Activated naive CD4-positive, alpha-beta T cell treated with anti-CD3 and anti-CD28 coated beads, Interleukin-2, amount 50 U/mL, for 72 hours (primary cell): Measurements from ENCODE around the gene HLCS. TPM values are rescaled to one million over a fixed set of nuclear protein-coding genes. Genes with fewer than 3 reads are reported as not detected.
"Not testable (repeated sequence)": the region's sequence is repeated elsewhere in the genome, so short reads cannot be mapped to it uniquely, and the experiment has no call there.

Experiments
- ATAC-seq, 2 donors: fragments of 150-1000 bp; cut with Tn5 transposase; 2 replicates each; pipeline ENCODE4 v1.10.0; 2021; ENCODE audit warnings: mild to moderate bottlenecking in 2 of 2, moderate library complexity in 2 of 2
- DNase-seq, 2 donors: peaks; one replicate each; pipeline ENCODE4 v3.0.0; 2021 to 2022; ENCODE audit warnings: low spot score in 2 of 2
- H3K27ac Mint-ChIP-seq, 2 donors: one replicate each; pipeline ENCODE4 v1.8.0; 2022; ENCODE audit warnings: mild to moderate bottlenecking in 2 of 2, mixed read lengths in 2 of 2
- H3K36me3 Mint-ChIP-seq, 2 donors: one replicate each; pipeline ENCODE4 v1.8.0; 2022; ENCODE audit warnings: mixed read lengths in 2 of 2
- H3K9me3 Mint-ChIP-seq, 2 donors: one replicate each; pipeline ENCODE4 v1.8.0; 2022; ENCODE audit warnings: mixed read lengths in 2 of 2
- total RNA-seq, 2 donors: library from RNA; stranded (reverse); gene quantifications; one replicate each; pipeline ENCODE4 v1.2.3, GENCODE V29; 2022

The HLCS gene
- total RNA-seq, 2 donors from 2014 or later = 11.1 to 13.0 TPM

DNA sequence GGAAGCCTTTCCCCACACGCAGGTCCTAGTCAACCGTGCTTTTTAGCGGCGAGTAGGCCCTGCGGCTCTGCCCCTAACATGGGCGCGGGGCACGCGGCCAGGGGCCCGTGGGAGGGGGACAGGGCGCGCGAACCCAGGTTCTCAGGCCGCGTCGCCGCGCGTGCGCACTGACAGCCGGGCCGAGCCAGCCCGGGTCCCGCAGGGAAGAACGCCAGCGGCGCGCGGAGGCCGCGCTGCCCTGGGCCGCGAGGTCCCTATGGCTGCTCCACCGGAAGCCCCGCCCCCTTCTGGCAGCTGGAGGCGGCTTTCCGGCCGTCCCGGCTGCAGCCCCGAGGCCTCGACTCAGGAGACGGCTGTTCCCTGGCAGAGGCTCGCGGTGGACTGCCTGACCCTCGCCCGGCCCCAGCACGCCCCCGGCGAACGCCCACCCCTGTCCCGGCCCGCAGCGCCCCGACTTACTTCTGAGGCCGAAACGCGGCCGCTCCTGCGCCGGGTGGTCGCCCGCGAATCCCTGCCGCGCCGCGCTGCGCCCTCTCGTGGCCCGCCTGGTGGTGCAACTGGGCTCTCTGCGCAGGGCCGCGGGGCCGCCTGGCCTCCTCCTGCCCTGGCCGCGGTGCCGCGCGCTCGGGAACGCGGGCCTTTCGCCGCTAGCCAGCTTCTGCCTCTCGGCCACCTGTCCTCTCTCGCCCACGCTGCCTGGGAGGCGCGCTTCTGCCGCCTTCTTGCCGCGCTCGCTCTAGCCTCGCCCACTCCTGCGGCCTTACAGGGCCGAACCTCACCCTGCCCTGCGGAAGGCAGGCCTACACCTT is 23.4 kb upstream of the HLCS start:
- ATAC-seq = peak; percentile 86 to 95
- peaks cover 0 to 6% of the 10 kb centered on the region in 2 donors for H3K36me3 Mint-ChIP-seq
- H3K9me3 Mint-ChIP-seq = no peaks in the 10 kb centered on the region
- peak overlapping the region; percentile 38 to 84 for H3K27ac Mint-ChIP-seq
- peak; percentile 92 to 94 for DNase-seq

DNA sequence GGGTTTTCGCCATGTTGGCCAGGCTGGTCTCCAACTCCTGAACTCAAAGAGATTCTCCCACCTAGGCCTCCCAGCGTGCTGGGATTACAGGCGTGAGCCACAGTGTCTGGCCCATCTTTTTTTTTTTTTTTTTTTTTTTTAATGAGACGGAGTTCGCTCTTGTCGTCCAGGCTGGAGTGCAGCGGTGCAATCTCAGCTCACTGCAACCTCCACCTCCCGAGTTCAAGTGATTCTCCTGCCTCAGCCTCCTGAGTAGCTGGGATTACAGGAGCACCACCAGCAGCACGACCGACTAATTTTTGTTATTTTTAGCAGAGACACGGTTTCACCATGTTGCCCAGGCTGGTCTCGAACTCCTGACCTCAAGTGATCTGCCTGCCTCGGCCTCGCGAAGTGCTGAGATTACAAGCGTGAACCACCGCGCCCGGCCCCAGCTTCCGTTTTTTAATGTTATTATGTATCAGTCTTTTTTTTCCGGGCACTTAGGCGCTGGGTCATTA is 22.8 kb upstream of the HLCS start:
- not testable (repeated sequence) for DNase-seq, H3K9me3 Mint-ChIP-seq, H3K36me3 Mint-ChIP-seq, ATAC-seq
- peak overlapping the region in 1 of 2 donors; percentile 84 for H3K27ac Mint-ChIP-seq

DNA sequence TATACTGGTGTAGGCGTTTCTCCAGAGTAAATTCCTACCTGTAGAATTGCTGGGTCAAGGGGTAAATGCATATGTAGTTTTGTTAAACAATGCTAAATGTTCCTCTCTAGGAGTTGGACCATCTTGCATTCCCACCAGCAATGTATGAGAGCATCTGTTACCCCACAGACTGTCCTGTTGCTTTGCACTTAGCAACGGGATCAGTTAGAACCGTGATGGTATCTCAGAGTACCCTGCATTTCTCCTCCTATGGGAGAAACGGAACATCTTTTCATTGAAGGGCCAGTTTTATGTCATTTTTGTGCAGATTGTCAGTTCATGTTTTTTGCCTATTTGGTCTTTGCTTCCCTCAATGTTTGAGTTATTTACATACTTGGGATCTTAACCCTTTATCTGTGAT is 22.1 kb upstream of the HLCS start:
- no peak for DNase-seq
- H3K9me3 Mint-ChIP-seq = no peaks in the 10 kb centered on the region
- no peak for ATAC-seq
- H3K27ac Mint-ChIP-seq = peak overlapping the region in 1 of 2 donors; percentile 11
- peaks cover 0 to 5% of the 10 kb centered on the region in 2 donors for H3K36me3 Mint-ChIP-seq

DNA sequence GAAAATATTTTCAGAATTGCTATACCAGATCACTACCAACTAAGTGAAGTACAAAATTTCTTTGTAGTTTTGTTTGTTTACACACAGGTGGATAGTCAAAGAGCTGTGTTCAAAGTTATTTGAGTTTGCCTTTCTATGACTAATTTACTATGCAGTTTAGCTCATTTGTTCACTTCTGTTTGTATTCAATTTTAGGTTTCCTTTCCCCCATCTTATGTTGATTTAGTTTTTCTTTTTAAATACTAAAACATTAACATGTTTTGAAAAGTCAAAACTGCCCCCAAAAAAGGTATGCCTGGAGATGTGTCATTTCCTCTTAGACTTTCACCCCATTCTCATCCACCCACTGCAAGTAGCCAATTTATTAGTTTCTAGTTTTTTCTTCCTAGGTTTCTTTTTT is 21.4 kb upstream of the HLCS start:
- no peak for ATAC-seq
- H3K27ac Mint-ChIP-seq = peak overlapping the region in 1 of 2 donors; percentile 11
- no peaks in the 10 kb centered on the region for H3K36me3 Mint-ChIP-seq
- no peaks in the 10 kb centered on the region for H3K9me3 Mint-ChIP-seq
- DNase-seq = no peak

DNA sequence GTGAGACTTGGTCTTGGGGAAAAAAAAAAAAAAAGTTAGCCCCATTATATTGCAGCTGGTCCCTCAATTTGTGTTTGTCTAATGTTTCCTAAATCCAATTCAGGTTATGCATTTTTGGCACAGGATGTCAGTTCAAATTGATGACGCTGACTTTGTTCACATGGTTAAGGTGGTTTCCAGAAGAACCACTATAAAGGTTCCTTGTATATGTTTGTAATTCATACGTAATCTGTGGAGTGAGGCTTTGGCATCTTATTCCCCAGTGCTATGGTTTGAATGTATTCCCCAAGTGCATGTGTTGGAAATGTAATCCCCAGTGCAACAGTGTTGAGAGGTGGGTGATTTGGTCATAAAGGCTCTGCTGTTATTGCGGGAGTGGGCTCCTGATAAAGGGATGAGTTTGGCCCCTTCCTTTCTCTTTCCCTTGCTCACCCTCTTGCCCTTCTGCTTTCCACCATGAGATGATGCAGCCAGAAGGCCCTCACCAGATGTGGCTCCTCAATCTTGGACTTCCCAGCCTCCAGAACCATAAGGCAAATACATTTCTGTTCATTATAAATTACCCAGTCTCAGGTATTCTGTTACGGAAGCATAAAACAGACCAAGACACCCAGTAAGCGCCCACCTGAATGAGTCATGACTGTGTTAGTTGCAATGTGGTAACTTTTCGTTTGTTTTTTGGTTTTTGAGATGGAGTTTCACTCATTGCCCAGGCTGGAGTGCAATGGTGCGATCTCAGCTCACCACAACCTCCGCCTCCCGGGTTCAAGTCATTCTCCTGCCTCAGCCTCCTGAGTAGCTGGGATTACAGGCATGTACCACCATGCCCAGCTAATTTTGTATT is 19.5 kb upstream of the HLCS start:
- peak in 1 of 2 donors; percentile 34 for DNase-seq
- no peaks in the 10 kb centered on the region for H3K9me3 Mint-ChIP-seq
- no peaks in the 10 kb centered on the region for H3K36me3 Mint-ChIP-seq
- peak overlapping the region in 1 of 2 donors; percentile 97 for H3K27ac Mint-ChIP-seq
- peak in 1 of 2 donors; percentile 53 for ATAC-seq

DNA sequence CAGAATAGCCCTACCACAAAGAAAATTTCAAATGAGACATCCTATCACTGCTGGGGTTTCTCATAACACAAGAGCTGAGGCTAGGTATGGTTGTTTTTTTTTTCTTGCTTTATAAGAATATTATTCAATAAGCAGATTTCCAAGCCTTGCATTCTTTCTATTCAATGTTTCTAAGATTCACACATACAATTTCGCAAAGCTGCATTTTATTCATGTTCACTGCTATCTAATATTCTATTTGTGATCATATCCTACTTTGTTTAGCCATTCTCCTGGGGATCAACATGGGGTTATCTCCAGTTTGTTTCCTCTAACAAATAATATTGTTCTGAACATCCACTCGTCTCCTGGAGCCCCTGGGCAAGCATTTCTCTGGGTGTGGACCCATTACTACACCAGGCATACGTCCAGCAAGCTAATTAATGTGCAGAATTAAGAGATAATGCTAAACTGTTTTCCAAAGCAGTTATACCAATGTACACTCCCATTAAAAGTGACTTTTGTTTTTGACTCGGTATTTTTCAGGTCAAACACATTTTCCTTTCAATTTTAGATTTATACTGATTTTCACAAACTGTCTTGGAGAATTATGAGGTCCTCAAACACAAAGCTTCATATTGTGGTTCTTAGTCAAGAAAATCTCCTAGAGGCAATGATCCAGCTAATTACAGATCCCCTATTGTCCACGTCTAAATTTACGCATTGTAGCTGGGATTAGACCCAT is 15.7 kb upstream of the HLCS start:
- no peaks in the 10 kb centered on the region for H3K9me3 Mint-ChIP-seq
- ATAC-seq (no peak), DNase-seq (no peak)
- no peak overlapping the region for H3K27ac Mint-ChIP-seq
- H3K36me3 Mint-ChIP-seq = no peaks in the 10 kb centered on the region

DNA sequence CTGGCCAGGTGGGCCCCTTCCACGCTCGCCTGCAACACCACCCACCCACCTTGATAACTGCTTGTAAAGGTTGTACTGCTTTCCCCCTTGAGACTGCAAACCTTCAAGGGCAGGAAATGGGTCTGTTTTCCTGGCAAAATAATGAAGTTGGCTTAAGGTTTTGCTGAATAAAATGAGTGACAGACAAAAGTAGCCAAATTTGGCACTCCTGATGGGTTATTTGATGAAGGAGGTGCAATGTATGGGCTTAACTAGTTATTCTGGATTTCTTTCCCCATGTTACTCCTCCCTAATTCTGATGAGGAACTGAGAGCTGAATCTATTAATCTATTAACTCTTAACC is 14.6 kb upstream of the HLCS start:
- no peaks in the 10 kb centered on the region for H3K36me3 Mint-ChIP-seq

DNA sequence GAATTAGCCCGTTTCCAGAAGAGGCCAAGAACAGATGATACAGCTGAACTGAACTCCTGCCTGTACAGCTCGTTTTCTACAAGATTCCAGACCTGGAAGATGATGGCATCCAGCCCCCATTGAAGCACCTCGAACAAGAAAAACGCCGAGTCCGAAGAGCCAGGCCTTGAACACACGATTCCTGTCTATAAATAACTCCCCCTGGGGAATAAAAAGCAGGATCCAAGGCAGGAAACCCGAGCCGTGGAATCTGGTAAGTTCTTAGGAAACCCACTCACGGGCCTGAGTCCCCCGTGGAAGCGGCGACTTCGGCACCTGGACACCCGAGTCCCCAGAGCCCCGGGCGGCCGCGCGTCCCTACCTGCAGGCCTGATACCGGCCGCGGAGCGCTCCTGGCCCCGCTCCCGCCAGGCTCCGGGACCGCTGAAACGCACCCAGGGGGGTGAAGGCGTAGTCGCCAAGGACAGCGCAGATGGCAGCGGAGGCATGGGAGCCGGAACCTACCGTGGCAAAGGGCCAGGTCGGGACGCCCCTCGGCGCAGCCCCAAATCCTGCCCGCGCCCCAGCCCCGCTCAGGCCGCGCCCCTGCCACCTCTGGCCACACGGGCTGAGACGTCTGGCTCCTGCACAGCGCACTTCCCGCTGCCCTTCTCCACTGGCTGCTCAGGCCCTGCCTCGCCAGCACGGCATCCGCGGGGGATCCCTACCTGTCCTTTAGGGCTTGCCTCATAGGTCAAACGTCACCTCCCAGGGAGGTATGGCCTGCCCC is 14.0 kb upstream of the HLCS start:
- H3K27ac Mint-ChIP-seq = peak overlapping the region; percentile 60 to 64
- no peaks in the 10 kb centered on the region for H3K9me3 Mint-ChIP-seq
- H3K36me3 Mint-ChIP-seq = no peaks in the 10 kb centered on the region
- DNase-seq (no peak), ATAC-seq (peak; percentile 38 to 43)

More for the DNA sequence above, 14.6 kb upstream of the HLCS start:
- no peak for ATAC-seq
- no peak for DNase-seq
- Mint-ChIP-seq H3K9me3 (no peaks in the 10 kb centered on the region), H3K27ac (peak overlapping the region; percentile 60 to 64)

DNA sequence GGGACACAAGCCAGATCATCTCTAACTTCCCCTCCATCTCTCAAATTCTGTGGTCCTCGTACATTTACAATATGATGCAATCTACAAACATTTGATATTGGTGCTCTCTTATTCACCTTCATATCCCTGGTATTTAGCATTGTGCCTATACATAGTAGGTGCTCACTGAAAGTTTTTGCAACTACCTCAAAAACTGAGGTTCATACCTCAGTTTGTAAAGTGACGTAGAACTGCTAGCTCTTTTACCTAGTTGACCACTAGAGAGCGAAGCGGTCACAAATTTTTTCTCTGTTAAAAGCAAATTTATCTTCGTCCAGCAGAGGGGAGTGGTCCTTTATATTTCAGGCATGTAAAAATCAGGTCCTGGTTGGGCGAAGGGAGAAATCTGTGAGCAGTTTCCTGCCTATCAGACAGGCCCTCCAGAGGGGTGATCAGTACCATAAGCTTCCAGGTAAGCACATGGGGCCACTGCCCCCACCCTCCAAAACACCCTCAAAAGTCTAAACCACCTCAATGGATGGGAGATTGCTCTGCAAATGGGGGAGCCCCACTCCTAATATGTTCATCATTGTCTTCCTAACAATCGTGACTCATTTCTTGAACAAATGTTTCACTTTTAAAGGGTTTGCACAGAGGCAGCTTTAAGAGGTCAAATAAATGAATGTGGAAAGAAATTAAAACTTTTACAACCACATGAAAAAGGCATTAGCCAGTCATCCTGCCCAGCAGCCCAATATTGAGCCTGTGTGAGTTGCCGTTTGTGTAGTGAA is 10.6 kb upstream of the HLCS start:
- H3K27ac Mint-ChIP-seq = peak overlapping the region in 1 of 2 donors; percentile 64
- H3K9me3 Mint-ChIP-seq = no peaks in the 10 kb centered on the region
- DNase-seq (peak in 1 of 2 donors; percentile 33), ATAC-seq (peak; percentile 83 to 88)
- H3K36me3 Mint-ChIP-seq = no peaks in the 10 kb centered on the region

DNA sequence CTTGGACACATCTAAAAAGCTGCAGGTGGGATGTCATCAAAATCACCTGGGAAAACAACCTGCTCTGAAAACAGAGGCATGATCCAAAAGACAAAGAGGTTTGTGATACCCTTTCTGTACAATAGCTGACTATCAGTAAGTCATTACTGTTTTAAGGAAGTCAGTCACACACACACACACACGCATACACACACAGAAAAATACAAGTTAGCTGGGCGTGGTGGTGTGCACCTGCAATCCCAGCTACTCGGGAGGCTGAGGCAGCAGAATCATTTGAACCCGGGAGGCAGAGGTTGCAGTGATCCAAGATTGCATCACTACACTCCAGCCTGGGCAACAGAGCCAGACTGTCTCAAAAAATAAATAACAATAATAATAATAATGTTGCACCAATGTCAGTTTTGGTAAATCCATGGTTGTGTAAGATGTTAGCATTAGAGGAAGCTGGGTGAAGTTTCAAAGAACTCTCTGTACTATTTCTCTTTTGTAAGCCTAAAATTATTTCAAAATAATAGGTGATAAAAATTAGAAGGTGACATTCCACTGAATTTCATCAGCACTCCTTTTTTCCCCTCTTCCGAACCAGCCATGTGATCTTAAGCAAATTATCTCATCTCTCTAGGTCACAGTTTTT is 9.9 kb upstream of the HLCS start:
- H3K27ac Mint-ChIP-seq = peak overlapping the region in 1 of 2 donors; percentile 1

DNA sequence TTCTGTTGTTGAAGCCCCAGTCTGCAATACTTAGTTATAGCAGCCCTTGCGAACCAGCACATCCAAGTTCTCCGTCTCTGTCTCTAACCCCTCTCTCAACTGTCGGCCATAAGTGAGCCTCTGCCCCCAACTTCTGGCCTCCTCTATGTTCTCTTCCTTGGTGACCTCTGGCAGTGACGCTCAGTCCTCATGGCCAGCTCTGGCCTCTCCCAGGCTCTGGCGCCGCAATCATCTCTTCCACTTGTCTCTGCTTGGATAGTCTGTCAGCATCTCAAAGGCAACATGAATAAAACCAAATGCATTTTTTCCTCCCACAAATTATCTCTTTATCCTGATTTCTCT is 8.4 kb upstream of the HLCS start:
- no peak overlapping the region for H3K27ac Mint-ChIP-seq
- DNase-seq (no peak), ATAC-seq (no peak)
- no peaks in the 10 kb centered on the region for H3K9me3 Mint-ChIP-seq
- H3K36me3 Mint-ChIP-seq = no peaks in the 10 kb centered on the region

More for the DNA sequence above, 9.9 kb upstream of the HLCS start:
- ATAC-seq (no peak), DNase-seq (no peak)
- Mint-ChIP-seq H3K9me3 (no peaks in the 10 kb centered on the region), H3K36me3 (no peaks in the 10 kb centered on the region)

DNA sequence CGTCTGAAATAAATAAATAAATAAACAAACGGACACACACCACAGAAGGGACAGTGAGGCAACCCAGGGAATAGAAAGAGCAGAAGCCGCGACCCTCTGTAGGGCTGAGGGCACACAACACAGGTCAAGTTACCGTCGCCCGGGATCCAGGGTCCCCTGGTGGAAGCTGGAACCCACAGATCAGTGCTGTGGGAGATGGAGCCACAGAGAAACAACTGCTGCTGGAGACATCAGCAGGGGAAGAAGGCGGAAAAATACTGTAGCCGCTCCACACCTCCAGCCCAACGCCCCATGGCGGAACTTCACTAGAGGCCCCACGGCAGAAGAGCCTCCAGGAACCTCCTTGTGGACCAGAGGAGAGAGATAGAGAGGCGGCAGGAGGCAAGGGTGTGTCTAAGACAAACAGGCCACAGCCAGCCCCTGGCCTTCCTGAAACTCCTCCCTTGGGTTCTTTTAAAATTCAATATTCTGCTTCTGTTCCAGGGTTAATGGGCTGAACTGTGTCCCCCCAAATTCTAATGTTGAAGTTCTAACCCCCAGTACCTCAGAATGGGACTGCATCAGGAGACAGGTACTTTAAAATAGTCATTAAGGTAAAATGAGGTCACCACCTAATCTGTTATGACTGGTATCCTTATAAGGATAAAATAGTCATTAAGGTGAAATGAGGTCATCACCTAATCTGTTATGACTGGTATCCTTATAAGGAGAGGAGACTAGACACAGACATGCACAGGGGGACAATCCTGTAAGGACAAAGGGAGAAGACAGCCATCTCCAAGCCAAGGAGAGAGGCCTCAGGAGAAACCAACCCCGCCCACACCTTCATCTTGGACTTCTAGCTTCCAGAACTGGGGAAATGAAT is 7.7 kb upstream of the HLCS start:
- no peaks in the 10 kb centered on the region for H3K36me3 Mint-ChIP-seq
- H3K9me3 Mint-ChIP-seq = no peaks in the 10 kb centered on the region
- no peak overlapping the region for H3K27ac Mint-ChIP-seq
- DNase-seq (no peak), ATAC-seq (peak; percentile 45 to 52)

DNA sequence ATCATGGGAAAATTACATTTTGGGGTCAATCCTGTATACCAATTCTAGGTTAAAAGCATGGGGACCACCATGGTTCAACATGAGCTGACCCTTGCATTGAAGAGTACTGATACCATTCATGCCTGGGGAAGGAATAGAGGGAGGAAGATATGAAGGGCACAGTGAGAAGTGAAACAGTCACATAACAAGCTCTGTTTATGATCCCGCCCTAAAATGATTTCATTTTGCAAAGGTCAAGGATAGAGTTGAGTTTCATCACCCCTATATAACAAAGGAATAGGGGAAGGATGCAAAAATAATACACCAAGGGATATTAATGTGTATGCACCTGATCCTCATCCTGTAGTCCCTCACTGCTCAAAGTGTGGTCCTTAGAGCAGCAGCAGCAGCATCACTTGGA is 2.5 kb upstream of the HLCS start:
- no peak overlapping the region for H3K27ac Mint-ChIP-seq

DNA sequence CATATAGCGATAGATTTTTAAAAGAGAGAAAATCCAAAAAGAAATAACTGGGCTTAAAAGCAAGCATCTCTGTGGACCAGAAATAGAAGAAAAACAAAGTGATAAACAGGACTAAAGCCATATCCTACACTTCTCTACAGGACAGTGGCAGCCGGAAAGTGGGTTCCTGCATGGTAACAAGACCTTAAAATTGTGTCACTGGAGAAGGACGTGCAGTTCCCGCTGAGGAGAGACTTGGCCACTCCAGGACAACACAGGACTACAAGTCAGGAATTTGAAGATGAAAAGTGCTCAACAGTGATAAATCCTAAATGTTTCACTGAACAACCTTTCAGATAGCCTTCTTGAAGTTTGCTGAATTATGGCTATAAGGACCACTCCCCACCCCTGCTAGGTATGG is 1.9 kb upstream of the HLCS start:
- Mint-ChIP-seq H3K27ac (no peak overlapping the region), H3K36me3 (peaks cover 0 to 8% of the 10 kb centered on the region in 2 donors), H3K9me3 (no peaks in the 10 kb centered on the region)
- DNase-seq = no peak
- no peak for ATAC-seq

More for the DNA sequence above, 2.5 kb upstream of the HLCS start:
- ATAC-seq = no peak
- Mint-ChIP-seq H3K36me3 (peaks cover 0 to 8% of the 10 kb centered on the region in 2 donors), H3K9me3 (no peaks in the 10 kb centered on the region)
- no peak for DNase-seq
